HepG2 (cell line): ENCODE results near the gene AUNIP. TPM values are rescaled to one million over a fixed set of nuclear protein-coding genes. Genes with fewer than 3 reads are reported as not detected.

Source experiments
- CBFB ChIP-seq: sonication (generic); formaldehyde crosslinking; IDR thresholded peaks from 2 replicates; pipeline ENCODE4 v1.4.0; 2020; ENCODE audit warnings: missing genetic modification reagents
- CCDC6 ChIP-seq: sonication (generic); formaldehyde crosslinking; IDR thresholded peaks from 2 replicates; pipeline ENCODE4 v1.8.1; 2022; ENCODE audit warnings: mild to moderate bottlenecking, missing genetic modification reagents, moderate library complexity
- ELF3 ChIP-seq: IDR thresholded peaks from 2 replicates; pipeline ENCODE4 v1.6.1; 2016; ENCODE audit warnings: missing genetic modification reagents, missing compliant biosample characterization
- GPBP1L1 ChIP-seq: sonication (generic); formaldehyde crosslinking; IDR thresholded peaks from 2 replicates; pipeline ENCODE4 v1.5.0; 2020; ENCODE audit warnings: mild to moderate bottlenecking, missing genetic modification reagents
- HNF1A ChIP-seq, 2 experiments: sonication (generic) in 1 of 2; formaldehyde crosslinking in 1 of 2; IDR thresholded peaks; 2 replicates each; pipeline versions ENCODE4 v1.4.0 to v1.6.1; 2016 to 2020; ENCODE audit warnings: borderline replicate concordance in 1 of 2, low read depth in 1 of 2, mild to moderate bottlenecking in 1 of 2, missing genetic modification reagents in 1 of 2
- IKZF1 ChIP-seq: fragments of 450-650 bp; IDR thresholded peaks from 2 replicates; pipeline ENCODE4 v1.7.1; 2016
- MATR3 ChIP-seq: sonication (generic); formaldehyde crosslinking; IDR thresholded peaks from 2 replicates; pipeline ENCODE4 v1.4.0; 2020; ENCODE audit warnings: missing genetic modification reagents
- POLR2AphosphoS5 ChIP-seq: IDR thresholded peaks from 2 replicates; pipeline ENCODE4 v1.6.1; 2012; ENCODE audit warnings: low read depth, low read length
- RBM22 ChIP-seq: fragments of 200-400 bp; formaldehyde crosslinking; optimal IDR thresholded peaks from 2 replicates; pipeline ENCODE3; 2017; ENCODE audit warnings: mild to moderate bottlenecking, low read length, moderate library complexity
- SOX5 ChIP-seq: IDR thresholded peaks from 2 replicates; pipeline ENCODE4 v1.6.1; 2016; ENCODE audit warnings: borderline replicate concordance
- SPEN ChIP-seq: sonication (generic); formaldehyde crosslinking; IDR thresholded peaks from 2 replicates; pipeline ENCODE4 v1.5.1; 2020; ENCODE audit warnings: low read depth, mild to moderate bottlenecking, missing genetic modification reagents
- THAP11 ChIP-seq: IDR thresholded peaks from 2 replicates; pipeline ENCODE4 v1.6.1; 2016; ENCODE audit warnings: missing biosample characterization, missing genetic modification reagents
- ZFAT ChIP-seq: sonication (generic); formaldehyde crosslinking; conservative IDR thresholded peaks from 2 replicates; pipeline ENCODE4 v1.8.1; 2023; ENCODE audit warnings: missing genetic modification reagents, inconsistent platforms
- ZFP82 ChIP-seq: sonication (generic); formaldehyde crosslinking; IDR thresholded peaks from 2 replicates; pipeline ENCODE4 v1.5.1; 2020; ENCODE audit warnings: mild to moderate bottlenecking, missing genetic modification reagents, borderline replicate concordance
- ZMAT3 ChIP-seq: sonication (generic); formaldehyde crosslinking; conservative IDR thresholded peaks from 2 replicates; pipeline ENCODE4 v1.7.0; 2021; ENCODE audit warnings: missing genetic modification reagents
- ZNF124 ChIP-seq: sonication (generic); formaldehyde crosslinking; IDR thresholded peaks from 2 replicates; pipeline ENCODE4 v1.4.0; 2020; ENCODE audit warnings: missing genetic modification reagents
- ZNF235 ChIP-seq: sonication (generic); formaldehyde crosslinking; IDR thresholded peaks from 2 replicates; pipeline ENCODE4 v1.8.1; 2023; ENCODE audit warnings: mild to moderate bottlenecking, missing genetic modification reagents, borderline replicate concordance
- ZNF281 ChIP-seq: sonication (generic); formaldehyde crosslinking; IDR thresholded peaks from 2 replicates; pipeline ENCODE4 v1.4.0; 2020; ENCODE audit warnings: missing genetic modification reagents, borderline replicate concordance
- ZNF33B ChIP-seq: sonication (generic); formaldehyde crosslinking; IDR thresholded peaks from 2 replicates; pipeline ENCODE4 v1.5.1; 2020; ENCODE audit warnings: mild to moderate bottlenecking, missing genetic modification reagents
- ZNF841 ChIP-seq: sonication (generic); formaldehyde crosslinking; IDR thresholded peaks from 2 replicates; pipeline ENCODE4 v1.8.1; 2023; ENCODE audit warnings: missing genetic modification reagents, borderline replicate concordance
- polyA plus RNA-seq, 8 experiments: library from polyadenylated mRNA; depleted of rRNA in 3 of 8; stranded (reverse) in 7 of 8; unstranded in 1 of 8; fragments of >200 nt; fragmentation: Illumina TruSeq in 4 of 8; extraction: Trizol in 4 of 8; gene quantifications; 2 replicates each; pipeline versions ENCODE4 v1.2.1 to v1.2.3, GENCODE V29; 2011 to 2016; ENCODE audit warnings: low read depth in 4 of 8, missing spikeins in 1 of 8, mixed read lengths in 1 of 8; ENCODE audit not compliant: insufficient read depth in 1 of 8
- total RNA-seq, 5 experiments: library from RNA; depleted of rRNA; stranded (reverse); fragments of >200 nt; fragmentation: Illumina TruSeq; extraction: Trizol; gene quantifications; 2 replicates each; pipeline ENCODE4 v1.2.3, GENCODE V29; 2016; ENCODE audit warnings: low read depth in 1 of 5

AUNIP gene
- total and polyA plus RNA-seq, 2 of the 13 experiments (the other 11 are each of a cell fraction or from before 2014, with no cell fraction given): 3.8 to 12.3 TPM

- TF ChIP-seq THAP11 (CRISPR knock-in tag) (no peak), POLR2AphosphoS5 (0 out of 2 replicates have a peak, but pooled peaks have one; percentile 38), ZFP82 (CRISPR knock-in tag) (no peak), RBM22 (no peak), ZNF235 (CRISPR knock-in tag) (no peak), GPBP1L1 (CRISPR knock-in tag) (no peak), SOX5 (peak; percentile 48; the same call in 1 of the 2 replicates), CBFB (CRISPR knock-in tag) (no peak), ZNF841 (CRISPR knock-in tag) (no peak), ZFAT (CRISPR knock-in tag) (no peak), ZNF124 (CRISPR knock-in tag) (no peak), CCDC6 (CRISPR knock-in tag) (no peak), ZMAT3 (CRISPR knock-in tag) (no peak), SPEN (CRISPR knock-in tag) (peak; percentile 18; the same call in 1 of the 2 replicates), IKZF1 (no peak), ZNF281 (CRISPR knock-in tag) (peak; percentile 28; the same call in 1 of the 2 replicates), ZNF33B (no peak), ELF3 (CRISPR knock-in tag) (peak; percentile 31; the same call in 1 of the 2 replicates), MATR3 (no peak), HNF1A (IDR thresholded peaks at IDR 0.05; ENCODE audit: low read depth) (peak; percentile 88), HNF1A (CRISPR knock-in tag; IDR thresholded peaks at IDR 0.05; ENCODE audit: borderline replicate concordance) (peak; percentile 56; the same call in 1 of the 2 replicates)
Measured at GRCh38 chr1:25867210-25867991, 8.1 kb upstream of the AUNIP start (continued).
